Trophoblast cell (in vitro differentiated cells and primary cell): ENCODE measurements around the gene TYW3.
"Not testable (repeated sequence)": the region's sequence is repeated elsewhere in the genome, so short reads cannot be mapped to it uniquely, and the experiment has no call there.

ENCODE experiments used
- DNase-seq, 2 donors: peaks; one replicate each; pipeline ENCODE4 v3.0.0-alpha.2; 2016
- H2AFZ ChIP-seq: 2 replicates; pipeline ENCODE4 v1.6.1; 2013; ENCODE audit warnings: low read length, moderate library complexity, mild to moderate bottlenecking; ENCODE audit not compliant: insufficient read depth, poor library complexity
- H2AK5ac ChIP-seq: 2 replicates; pipeline ENCODE4 v1.6.1; 2013; ENCODE audit warnings: mild to moderate bottlenecking, low read length
- H2BK120ac ChIP-seq: 2 replicates; pipeline ENCODE4 v1.6.1; 2013; ENCODE audit warnings: low read length, mild to moderate bottlenecking, moderate library complexity; ENCODE audit not compliant: insufficient read depth, poor library complexity
- H2BK12ac ChIP-seq: 2 replicates; pipeline ENCODE4 v1.6.1; 2013; ENCODE audit warnings: mild to moderate bottlenecking, low read length, moderate library complexity
- H2BK5ac ChIP-seq: 2 replicates; pipeline ENCODE4 v1.6.1; 2013; ENCODE audit warnings: low read length, low read depth, moderate library complexity, mild to moderate bottlenecking; ENCODE audit not compliant: poor library complexity
- H3K14ac ChIP-seq: 2 replicates; pipeline ENCODE4 v1.6.1; 2013; ENCODE audit warnings: mild to moderate bottlenecking, low read length
- H3K18ac ChIP-seq: 2 replicates; pipeline ENCODE4 v1.6.1; 2013; ENCODE audit warnings: mild to moderate bottlenecking, low read length
- H3K23ac ChIP-seq: 2 replicates; pipeline ENCODE4 v1.6.1; 2013; ENCODE audit warnings: low read length
- H3K27ac ChIP-seq: 2 replicates; pipeline ENCODE4 v1.5.1; 2013; ENCODE audit warnings: low read depth, mild to moderate bottlenecking, inconsistent platforms, low read length, moderate library complexity
- H3K27me3 ChIP-seq: 2 replicates; pipeline ENCODE4 v1.6.1; 2013; ENCODE audit warnings: inconsistent platforms, mild to moderate bottlenecking, low read length, moderate library complexity; ENCODE audit not compliant: insufficient read depth
- H3K36me3 ChIP-seq, 2 experiments: 1 replicate in 1 of 2; 2 replicates in 1 of 2; pipeline ENCODE4 v1.6.1; 2013; ENCODE audit warnings: low read length in 2 of 2, mild to moderate bottlenecking in 2 of 2, moderate library complexity in 1 of 2; ENCODE audit not compliant: insufficient read depth in 2 of 2, control insufficient read depth in 1 of 2
- H3K4ac ChIP-seq: 2 replicates; pipeline ENCODE4 v1.6.1; 2013; ENCODE audit warnings: low read depth, mild to moderate bottlenecking, low read length, moderate library complexity
- H3K4me1 ChIP-seq, 2 experiments: 1 replicate in 1 of 2; 2 replicates in 1 of 2; pipeline ENCODE4 v1.6.1; 2013; ENCODE audit warnings: low read length in 2 of 2, mild to moderate bottlenecking in 2 of 2, moderate library complexity in 1 of 2; ENCODE audit not compliant: insufficient read depth in 2 of 2, control insufficient read depth in 1 of 2
- H3K4me2 ChIP-seq: 2 replicates; pipeline ENCODE4 v1.6.1; 2013; ENCODE audit warnings: inconsistent platforms, mild to moderate bottlenecking, low read length, moderate library complexity
- H3K4me3 ChIP-seq: 2 replicates; pipeline ENCODE4 v1.5.1; 2013; ENCODE audit warnings: mild to moderate bottlenecking, low read depth, low read length, inconsistent platforms
- H3K79me1 ChIP-seq: one replicate; pipeline ENCODE4 v1.6.1; 2013; ENCODE audit warnings: low read length
- H3K79me2 ChIP-seq: 2 replicates; pipeline ENCODE4 v1.6.1; 2013; ENCODE audit warnings: low read length, mild to moderate bottlenecking; ENCODE audit not compliant: control insufficient read depth, insufficient read depth, poor library complexity
- H3K9ac ChIP-seq: 2 replicates; pipeline ENCODE4 v1.6.1; 2013; ENCODE audit warnings: mild to moderate bottlenecking, low read length
- H3K9me3 ChIP-seq: 2 replicates; pipeline ENCODE4 v1.6.1; 2013; ENCODE audit warnings: low read depth, mild to moderate bottlenecking, control low read depth, inconsistent platforms, low read length; ENCODE audit not compliant: insufficient read depth
- H4K12ac ChIP-seq: 2 replicates; pipeline ENCODE4 v1.6.1; 2013; ENCODE audit warnings: low read depth, mild to moderate bottlenecking, low read length, moderate library complexity
- H4K8ac ChIP-seq: 2 replicates; pipeline ENCODE4 v1.6.1; 2013; ENCODE audit warnings: low read depth, mild to moderate bottlenecking, low read length, moderate library complexity
- H4K91ac ChIP-seq: one replicate; pipeline ENCODE4 v1.6.1; 2013; ENCODE audit warnings: low read depth, mild to moderate bottlenecking, low read length, moderate library complexity
- WGBS: extraction: QIAGEN DNeasy Blood & Tissue Kit; methylation state at CpG from one replicate; pipeline ENCODE4 v1.1.7; 2013; ENCODE audit warnings: missing lambda C conversion rate; ENCODE audit not compliant: insufficient read length, insufficient coverage; ENCODE audit errors: extremely low coverage; 5-methylcytosine and 5-hydroxymethylcytosine counted together

The TYW3 gene

GRCh38 chr1:74733604-74734484 is 892 bp downstream of the TYW3 start:
- H3K4me2 ChIP-seq: peak overlapping the region; percentile 93
- no CpG with 5 or more reads among the region's 11 CpGs for WGBS
- peak overlapping the region; percentile 79 for H3K27ac ChIP-seq
- no peak overlapping the region for H3K4ac ChIP-seq
- H3K79me1 ChIP-seq: peaks cover 5% of the 10 kb centered on the region
- H2AFZ ChIP-seq: peak overlapping the region; percentile 42
- no peak overlapping the region for H2BK12ac ChIP-seq
- H3K79me2 ChIP-seq: peaks cover 3% of the 10 kb centered on the region
- H3K27me3 ChIP-seq: no peaks in the 10 kb centered on the region
- peak overlapping the region; percentile 63 for H4K91ac ChIP-seq
- H4K12ac ChIP-seq: no peak overlapping the region
- DNase-seq: peak; percentile 37 to 81
- no peak overlapping the region for H2BK5ac ChIP-seq
- H3K23ac ChIP-seq: no peak overlapping the region
- H2AK5ac ChIP-seq: no peak overlapping the region
- no peak overlapping the region for H3K9ac ChIP-seq
- H4K8ac ChIP-seq: no peak overlapping the region
- no peak overlapping the region for H2BK120ac ChIP-seq
- H3K4me1 ChIP-seq: peaks cover 0 to 2% of the 10 kb centered on the region in 2 experiments
- H3K4me3 ChIP-seq: peak overlapping the region; percentile 82
- H3K14ac ChIP-seq: no peak overlapping the region
- peaks cover 0 to 7% of the 10 kb centered on the region in 2 experiments for H3K36me3 ChIP-seq
- H3K9me3 ChIP-seq: no peaks in the 10 kb centered on the region
- H3K18ac ChIP-seq: no peak overlapping the region

DNA sequence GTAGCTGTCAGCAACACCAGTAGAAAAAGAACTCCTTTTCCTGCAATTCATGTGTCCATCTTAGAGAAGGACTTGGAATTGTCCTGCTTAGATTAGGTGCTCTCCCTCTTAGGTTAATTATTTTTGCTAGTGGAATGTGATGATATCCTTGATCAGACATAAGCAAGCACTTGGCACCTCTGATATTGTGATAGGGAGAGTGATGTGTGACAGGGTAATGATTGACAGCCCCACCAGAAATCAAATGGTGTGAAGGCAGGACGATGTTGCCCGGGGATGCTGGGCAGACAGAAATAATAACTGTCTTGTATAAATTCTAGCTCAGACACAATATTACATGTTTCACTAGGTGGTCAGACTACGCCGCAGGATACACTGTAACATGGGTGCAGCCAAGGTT is 4.4 kb downstream of the TYW3 start:
- no peak overlapping the region for H3K4me3 ChIP-seq
- no peak overlapping the region for H3K23ac ChIP-seq
- H4K91ac ChIP-seq: no peak overlapping the region
- H3K27ac ChIP-seq: no peak overlapping the region
- WGBS: no CpG with 5 or more reads among the region's 4 CpGs
- DNase-seq: no peak
- H3K4me2 ChIP-seq: no peak overlapping the region
- no peak overlapping the region for H3K18ac ChIP-seq
- peaks cover 5 to 13% of the 10 kb centered on the region in 2 experiments for H3K36me3 ChIP-seq
- no peak overlapping the region for H3K4ac ChIP-seq
- no peaks in the 10 kb centered on the region for H3K27me3 ChIP-seq
- peaks cover 3% of the 10 kb centered on the region for H3K79me2 ChIP-seq
- no peak overlapping the region for H2AK5ac ChIP-seq
- no peak overlapping the region for H2BK5ac ChIP-seq
- no peak overlapping the region for H3K14ac ChIP-seq
- H2BK12ac ChIP-seq: no peak overlapping the region
- no peak overlapping the region for H2AFZ ChIP-seq
- no peak overlapping the region for H3K9ac ChIP-seq
- H4K8ac ChIP-seq: no peak overlapping the region
- no peak overlapping the region for H4K12ac ChIP-seq
- H3K79me1 ChIP-seq: peaks cover 5% of the 10 kb centered on the region
- H3K4me1 ChIP-seq: no peaks in the 10 kb centered on the region
- H3K9me3 ChIP-seq: no peaks in the 10 kb centered on the region
- H2BK120ac ChIP-seq: no peak overlapping the region

- H3K18ac ChIP-seq: not testable (repeated sequence)
Observed at GRCh38 chr1:74740307-74740980, 7.5 kb downstream of the TYW3 start.

GRCh38 chr1:74745247-74745646 is 12.3 kb downstream of the TYW3 start:
- not testable (repeated sequence) for H3K4me2 ChIP-seq, H4K12ac ChIP-seq, H3K14ac ChIP-seq, H3K4me1 ChIP-seq, H2BK5ac ChIP-seq, H3K4ac ChIP-seq, H2AK5ac ChIP-seq, H2BK12ac ChIP-seq, H3K27me3 ChIP-seq, H3K18ac ChIP-seq, H3K27ac ChIP-seq, H2AFZ ChIP-seq, H3K23ac ChIP-seq, H3K9ac ChIP-seq, DNase-seq, H4K8ac ChIP-seq, H3K9me3 ChIP-seq, H4K91ac ChIP-seq, H3K4me3 ChIP-seq, H3K79me2 ChIP-seq, H2BK120ac ChIP-seq, H3K79me1 ChIP-seq
- no CpG with 5 or more reads among the region's 6 CpGs for WGBS
- peaks cover 4 to 11% of the 10 kb centered on the region in 2 experiments for H3K36me3 ChIP-seq

More at GRCh38 chr1:74740307-74740980, 7.5 kb downstream of the TYW3 start:
- not testable (repeated sequence) for H2BK12ac ChIP-seq, H3K9ac ChIP-seq, H2AFZ ChIP-seq, H3K27ac ChIP-seq, H3K27me3 ChIP-seq, H3K4me1 ChIP-seq, H2BK5ac ChIP-seq, H3K14ac ChIP-seq, DNase-seq, H3K23ac ChIP-seq, H3K4ac ChIP-seq, H4K91ac ChIP-seq, H2AK5ac ChIP-seq, H4K12ac ChIP-seq, H3K79me2 ChIP-seq, H3K4me3 ChIP-seq, H2BK120ac ChIP-seq, H4K8ac ChIP-seq, H3K9me3 ChIP-seq, H3K79me1 ChIP-seq, H3K4me2 ChIP-seq
- WGBS: no CpG with 5 or more reads among the region's 13 CpGs
- H3K36me3 ChIP-seq: peaks cover 5 to 20% of the 10 kb centered on the region in 2 experiments
